ENCODE measurements around the gene CIDEC. TPM values are rescaled to one million over a fixed set of nuclear protein-coding genes. Genes with fewer than 3 reads are reported as not detected.

The CIDEC gene
- total and polyA plus RNA-seq, 2 of the 8 experiments (the other 6 are each of a cell fraction or from before 2014, with no cell fraction given) = not detected

- no peak for TF ChIP-seq PHF8 (conservative IDR thresholded peaks at IDR 0.05; ENCODE audit: low read depth, low read length)
- TF ChIP-seq MAFK (IDR thresholded peaks at IDR 0.05; ENCODE audit: low read depth, low read length) = no peak
- TF ChIP-seq BACH1 (IDR thresholded peaks at IDR 0.05; ENCODE audit: low read length) = no peak
- TF ChIP-seq CREB1 (IDR thresholded peaks at IDR 0.05) = no peak
- TF ChIP-seq MAX (IDR thresholded peaks at IDR 0.05) = no peak
- no peak for TF ChIP-seq ASH2L (IDR thresholded peaks at IDR 0.05; ENCODE audit: low read length)
Measured at GRCh38 chr3:9886328-9886727, 6.3 kb upstream of the CIDEC start (continued).

Measured in H1 (cell line).